ENCODE results near the gene SMARCAD1. TPM values are rescaled to one million over a fixed set of nuclear protein-coding genes. Genes with fewer than 3 reads are reported as not detected.
"Not testable (repeated sequence)": the region's sequence is repeated elsewhere in the genome, so short reads cannot be mapped to it uniquely, and the experiment has no call there.

The SMARCAD1 gene
- total RNA-seq, 6 experiments from 2014 or later, result 7.2 to 10.4 (median 9.6) TPM

- no peak for TF ChIP-seq POLR2A (IDR thresholded peaks at IDR 0.05)
- TF ChIP-seq CTCF (IDR thresholded peaks at IDR 0.05), result peak in 1 of 4 donors; percentile 11
- Histone ChIP-seq H3K36me3 (no peaks in the 10 kb centered on the region), H3K4me3 (no peak overlapping the region), H3K27me3 (no peaks in the 10 kb centered on the region), H3K4me1 (no peaks in the 10 kb centered on the region), H3K27ac (no peak overlapping the region), H3K9me3 (no peaks in the 10 kb centered on the region)
- ATAC-seq, result no peak
- intact Hi-C loops (cut with DNase I), result no loop called here
- DNase-seq, result no peak
- 40% methylated on average over 5 of the region's 5 CpGs for WGBS (ENCODE audit: insufficient coverage, low coverage, low lambda C conversion rate, missing lambda C conversion rate)
Observed at GRCh38 chr4:94332983-94333590, 125.4 kb downstream of the SMARCAD1 start.

- no peak overlapping the region for H3K4me3 ChIP-seq
- TF ChIP-seq CTCF (IDR thresholded peaks at IDR 0.05) (no peak), POLR2A (IDR thresholded peaks at IDR 0.05) (no peak)
- H3K4me1 ChIP-seq, result no peaks in the 10 kb centered on the region
- H3K27me3 ChIP-seq, result no peaks in the 10 kb centered on the region
- H3K27ac ChIP-seq, result no peak overlapping the region
- H3K36me3 ChIP-seq, result no peaks in the 10 kb centered on the region
- intact Hi-C loops (cut with DNase I), result no loop called here
- no peaks in the 10 kb centered on the region for H3K9me3 ChIP-seq
- ATAC-seq (no peak), DNase-seq (no peak)
- WGBS (ENCODE audit: insufficient coverage, low coverage, low lambda C conversion rate, missing lambda C conversion rate), result 65% methylated on average over 3 of the region's 3 CpGs
Observed at GRCh38 chr4:94333866-94334265, 126.2 kb downstream of the SMARCAD1 start.

- Histone ChIP-seq H3K4me1 (no peaks in the 10 kb centered on the region), H3K4me3 (no peak overlapping the region), H3K27me3 (no peaks in the 10 kb centered on the region), H3K9me3 (no peaks in the 10 kb centered on the region), H3K27ac (no peak overlapping the region), H3K36me3 (no peaks in the 10 kb centered on the region)
- no peak for TF ChIP-seq CTCF (IDR thresholded peaks at IDR 0.05)
- ATAC-seq (no peak), DNase-seq (no peak)
- WGBS (ENCODE audit: insufficient coverage, low coverage, low lambda C conversion rate, missing lambda C conversion rate), result 79% methylated on average over 2 of the region's 2 CpGs
- intact Hi-C loops (cut with DNase I), result no loop called here
Observed at GRCh38 chr4:94334476-94334875, 126.8 kb downstream of the SMARCAD1 start.

- Histone ChIP-seq H3K27ac (no peak overlapping the region), H3K4me3 (no peak overlapping the region), H3K4me1 (no peaks in the 10 kb centered on the region), H3K27me3 (no peaks in the 10 kb centered on the region), H3K36me3 (no peaks in the 10 kb centered on the region), H3K9me3 (no peaks in the 10 kb centered on the region)
- intact Hi-C loops (cut with DNase I), result no loop called here
- WGBS (ENCODE audit: insufficient coverage, low coverage, low lambda C conversion rate, missing lambda C conversion rate), result 70% methylated on average over 3 of the region's 3 CpGs
- DNase-seq (no peak), ATAC-seq (peak in 3 of 4 donors; percentile 27 to 91 (median 81))
- TF ChIP-seq CTCF (IDR thresholded peaks at IDR 0.05) (no peak), POLR2A (IDR thresholded peaks at IDR 0.05) (no peak)
Observed at GRCh38 chr4:94334962-94335361, 127.3 kb downstream of the SMARCAD1 start.

- ATAC-seq, result no peak
- no peaks in the 10 kb centered on the region for H3K36me3 ChIP-seq
- TF ChIP-seq CTCF (IDR thresholded peaks at IDR 0.05) (no peak), POLR2A (IDR thresholded peaks at IDR 0.05) (no peak)
- H3K4me1 ChIP-seq, result no peaks in the 10 kb centered on the region
- H3K27ac ChIP-seq, result no peak overlapping the region
- H3K27me3 ChIP-seq, result no peaks in the 10 kb centered on the region
- no peaks in the 10 kb centered on the region for H3K9me3 ChIP-seq
- no peak for DNase-seq
- WGBS (ENCODE audit: insufficient coverage, low coverage, low lambda C conversion rate, missing lambda C conversion rate), result 72% methylated on average over 3 of the region's 3 CpGs
- intact Hi-C loops (cut with DNase I), result no loop called here
- no peak overlapping the region for H3K4me3 ChIP-seq
Observed at GRCh38 chr4:94336303-94336702, 128.6 kb downstream of the SMARCAD1 start.

GRCh38 chr4:94336791-94337190, 129.1 kb downstream of the SMARCAD1 start:
- H3K4me3 ChIP-seq; H3K27me3 ChIP-seq; DNase-seq; H3K27ac ChIP-seq; ATAC-seq; H3K36me3 ChIP-seq; H3K9me3 ChIP-seq; H3K4me1 ChIP-seq; intact Hi-C loops (cut with DNase I): not testable (repeated sequence)
- WGBS (ENCODE audit: insufficient coverage, low coverage, low lambda C conversion rate, missing lambda C conversion rate), result 78% methylated on average over 5 of the region's 5 CpGs

Measured in right lobe of liver (tissue), 6 donors.